Central memory CD8-positive, alpha-beta T cell (primary cell): ENCODE data around the gene DDHD1.
A peak's percentile ranks its signal among the peaks of the same experiment; 100 is the strongest.

ENCODE experiments used
- ATAC-seq: fragments of 150-1000 bp; cut with Tn5 transposase; replicated peaks from 2 replicates; pipeline ENCODE4 v1.10.0; 2022; ENCODE audit warnings: mild to moderate bottlenecking, moderate FRiP score, moderate number of reproducible peaks; ENCODE audit not compliant: poor library complexity, severe bottlenecking; ENCODE audit errors: extremely low read depth
- DNase-seq, 2 donors: peaks; one replicate each; pipeline ENCODE4 v3.0.0; 2021; ENCODE audit warnings: low spot score in 2 of 2
- H3K27ac Mint-ChIP-seq: one replicate; pipeline ENCODE4 v1.8.0; 2022; ENCODE audit warnings: low read depth, mild to moderate bottlenecking, moderate library complexity, mixed read lengths
- H3K27me3 Mint-ChIP-seq: one replicate; pipeline ENCODE4 v1.8.0; 2022; ENCODE audit warnings: mixed read lengths
- H3K36me3 Mint-ChIP-seq: one replicate; pipeline ENCODE4 v1.8.0; 2022; ENCODE audit warnings: mild to moderate bottlenecking, moderate library complexity, mixed read lengths; ENCODE audit not compliant: insufficient read depth
- H3K4me1 Mint-ChIP-seq: one replicate; pipeline ENCODE4 v1.8.0; 2022; ENCODE audit warnings: mixed read lengths
- H3K4me3 Mint-ChIP-seq: one replicate; pipeline ENCODE4 v1.8.0; 2022; ENCODE audit warnings: mild to moderate bottlenecking, moderate library complexity, mixed read lengths
- H3K9me3 Mint-ChIP-seq: one replicate; pipeline ENCODE4 v1.8.0; 2022; ENCODE audit warnings: mixed read lengths

DDHD1 gene

GRCh38 chr14:53055003-53055402 lies 98.1 kb downstream of the DDHD1 start:
- ATAC-seq (no peak), DNase-seq (no peak)
- Mint-ChIP-seq H3K4me3 (no peak overlapping the region), H3K27ac (peak overlapping the region; percentile 52), H3K4me1 (peaks cover 5% of the 10 kb centered on the region), H3K27me3 (no peaks in the 10 kb centered on the region), H3K36me3 (peaks cover 21% of the 10 kb centered on the region), H3K9me3 (no peaks in the 10 kb centered on the region)

GRCh38 chr14:53054457-53054856 lies 98.7 kb downstream of the DDHD1 start:
- ATAC-seq: no peak
- Mint-ChIP-seq H3K27me3 (no peaks in the 10 kb centered on the region), H3K36me3 (peaks cover 20% of the 10 kb centered on the region), H3K4me1 (peaks cover 5% of the 10 kb centered on the region), H3K9me3 (no peaks in the 10 kb centered on the region), H3K4me3 (no peak overlapping the region), H3K27ac (no peak overlapping the region)
- no peak for DNase-seq

- H3K27me3 Mint-ChIP-seq: no peaks in the 10 kb centered on the region
Observed at GRCh38 chr14:53048631-53049030, 104.5 kb downstream of the DDHD1 start.

GRCh38 chr14:53047307-53048069 lies 105.6 kb downstream of the DDHD1 start:
- H3K36me3 Mint-ChIP-seq: peaks cover 16% of the 10 kb centered on the region

More at GRCh38 chr14:53048631-53049030, 104.5 kb downstream of the DDHD1 start:
- ATAC-seq (no peak), DNase-seq (no peak)
- Mint-ChIP-seq H3K27ac (no peak overlapping the region), H3K4me3 (no peak overlapping the region), H3K9me3 (no peaks in the 10 kb centered on the region), H3K36me3 (peaks cover 17% of the 10 kb centered on the region), H3K4me1 (no peaks in the 10 kb centered on the region)

GRCh38 chr14:53044486-53044885 lies 108.6 kb downstream of the DDHD1 start:
- Mint-ChIP-seq H3K27ac (no peak overlapping the region), H3K9me3 (no peaks in the 10 kb centered on the region), H3K36me3 (peaks cover 24% of the 10 kb centered on the region), H3K4me3 (no peak overlapping the region), H3K4me1 (no peaks in the 10 kb centered on the region), H3K27me3 (no peaks in the 10 kb centered on the region)
- no peak for ATAC-seq
- no peak for DNase-seq

More at GRCh38 chr14:53047307-53048069, 105.6 kb downstream of the DDHD1 start:
- H3K27me3 Mint-ChIP-seq: no peaks in the 10 kb centered on the region
- DNase-seq (no peak), ATAC-seq (no peak)
- no peaks in the 10 kb centered on the region for H3K9me3 Mint-ChIP-seq
- no peaks in the 10 kb centered on the region for H3K4me1 Mint-ChIP-seq
- no peak overlapping the region for H3K27ac Mint-ChIP-seq
- no peak overlapping the region for H3K4me3 Mint-ChIP-seq

- DNase-seq (no peak), ATAC-seq (no peak)
- no peak overlapping the region for H3K4me3 Mint-ChIP-seq
- H3K4me1 Mint-ChIP-seq: no peaks in the 10 kb centered on the region
- no peaks in the 10 kb centered on the region for H3K9me3 Mint-ChIP-seq
- H3K36me3 Mint-ChIP-seq: peaks cover 31% of the 10 kb centered on the region
- H3K27me3 Mint-ChIP-seq: no peaks in the 10 kb centered on the region
- H3K27ac Mint-ChIP-seq: no peak overlapping the region
Observed at GRCh38 chr14:53043027-53043581, 110.0 kb downstream of the DDHD1 start.

GRCh38 chr14:53042480-53042879 lies 110.6 kb downstream of the DDHD1 start:
- Mint-ChIP-seq H3K27me3 (no peaks in the 10 kb centered on the region), H3K4me3 (no peak overlapping the region), H3K9me3 (no peaks in the 10 kb centered on the region), H3K27ac (no peak overlapping the region), H3K4me1 (no peaks in the 10 kb centered on the region), H3K36me3 (peaks cover 33% of the 10 kb centered on the region)
- ATAC-seq: no peak
- no peak for DNase-seq

GRCh38 chr14:53041067-53041466 lies 112.1 kb downstream of the DDHD1 start:
- peaks cover 35% of the 10 kb centered on the region for H3K36me3 Mint-ChIP-seq

GRCh38 chr14:53038629-53039028 lies 114.5 kb downstream of the DDHD1 start:
- H3K27me3 Mint-ChIP-seq: no peaks in the 10 kb centered on the region
- H3K4me1 Mint-ChIP-seq: no peaks in the 10 kb centered on the region
- ATAC-seq (no peak), DNase-seq (no peak)
- H3K36me3 Mint-ChIP-seq: peaks cover 35% of the 10 kb centered on the region
- H3K27ac Mint-ChIP-seq: no peak overlapping the region
- H3K4me3 Mint-ChIP-seq: no peak overlapping the region
- H3K9me3 Mint-ChIP-seq: no peaks in the 10 kb centered on the region

More at GRCh38 chr14:53041067-53041466, 112.1 kb downstream of the DDHD1 start:
- no peak overlapping the region for H3K27ac Mint-ChIP-seq
- H3K4me3 Mint-ChIP-seq: no peak overlapping the region
- H3K4me1 Mint-ChIP-seq: no peaks in the 10 kb centered on the region
- H3K27me3 Mint-ChIP-seq: no peaks in the 10 kb centered on the region
- ATAC-seq (no peak), DNase-seq (no peak)
- H3K9me3 Mint-ChIP-seq: no peaks in the 10 kb centered on the region

GRCh38 chr14:53037016-53037415 lies 116.1 kb downstream of the DDHD1 start:
- no peak overlapping the region for H3K4me3 Mint-ChIP-seq
- H3K4me1 Mint-ChIP-seq: no peaks in the 10 kb centered on the region
- no peak for DNase-seq
- H3K9me3 Mint-ChIP-seq: no peaks in the 10 kb centered on the region
- no peak overlapping the region for H3K27ac Mint-ChIP-seq
- H3K36me3 Mint-ChIP-seq: peaks cover 29% of the 10 kb centered on the region
- ATAC-seq: no peak
- no peaks in the 10 kb centered on the region for H3K27me3 Mint-ChIP-seq

- no peak overlapping the region for H3K4me3 Mint-ChIP-seq
- no peaks in the 10 kb centered on the region for H3K4me1 Mint-ChIP-seq
- H3K36me3 Mint-ChIP-seq: peaks cover 22% of the 10 kb centered on the region
- no peaks in the 10 kb centered on the region for H3K27me3 Mint-ChIP-seq
- DNase-seq: no peak
- no peaks in the 10 kb centered on the region for H3K9me3 Mint-ChIP-seq
- no peak overlapping the region for H3K27ac Mint-ChIP-seq
- ATAC-seq: no peak
Observed at GRCh38 chr14:53035336-53036210, 117.5 kb downstream of the DDHD1 start.

GRCh38 chr14:53034688-53035230 lies 118.4 kb downstream of the DDHD1 start:
- H3K27me3 Mint-ChIP-seq: no peaks in the 10 kb centered on the region
- H3K4me1 Mint-ChIP-seq: no peaks in the 10 kb centered on the region
- H3K36me3 Mint-ChIP-seq: peaks cover 17% of the 10 kb centered on the region
- ATAC-seq (no peak), DNase-seq (no peak)
- H3K4me3 Mint-ChIP-seq: no peak overlapping the region
- H3K27ac Mint-ChIP-seq: no peak overlapping the region
- no peaks in the 10 kb centered on the region for H3K9me3 Mint-ChIP-seq
